ENCODE results near the gene TMEM201.

DNA sequence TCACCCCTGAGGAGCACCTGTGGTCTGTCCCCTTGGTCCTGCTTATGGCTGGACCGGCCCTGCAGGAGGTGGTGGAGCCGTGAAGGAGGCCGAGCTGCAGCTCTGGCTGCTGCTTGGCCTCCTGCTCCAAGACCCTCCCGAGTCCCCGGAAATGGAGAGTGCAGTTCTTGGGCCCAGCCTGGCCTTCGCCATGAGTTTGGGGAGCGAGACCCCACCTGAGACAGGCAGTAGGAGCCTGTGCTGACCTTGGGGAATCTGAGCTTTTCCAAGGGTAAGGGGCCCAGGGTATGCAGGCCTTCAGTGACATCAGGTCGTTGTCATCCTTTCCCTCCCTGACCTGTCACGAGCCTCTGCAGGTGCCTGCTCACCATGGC lies 14.1 kb downstream of the TMEM201 start:
- TF ChIP-seq, protein P1, sequence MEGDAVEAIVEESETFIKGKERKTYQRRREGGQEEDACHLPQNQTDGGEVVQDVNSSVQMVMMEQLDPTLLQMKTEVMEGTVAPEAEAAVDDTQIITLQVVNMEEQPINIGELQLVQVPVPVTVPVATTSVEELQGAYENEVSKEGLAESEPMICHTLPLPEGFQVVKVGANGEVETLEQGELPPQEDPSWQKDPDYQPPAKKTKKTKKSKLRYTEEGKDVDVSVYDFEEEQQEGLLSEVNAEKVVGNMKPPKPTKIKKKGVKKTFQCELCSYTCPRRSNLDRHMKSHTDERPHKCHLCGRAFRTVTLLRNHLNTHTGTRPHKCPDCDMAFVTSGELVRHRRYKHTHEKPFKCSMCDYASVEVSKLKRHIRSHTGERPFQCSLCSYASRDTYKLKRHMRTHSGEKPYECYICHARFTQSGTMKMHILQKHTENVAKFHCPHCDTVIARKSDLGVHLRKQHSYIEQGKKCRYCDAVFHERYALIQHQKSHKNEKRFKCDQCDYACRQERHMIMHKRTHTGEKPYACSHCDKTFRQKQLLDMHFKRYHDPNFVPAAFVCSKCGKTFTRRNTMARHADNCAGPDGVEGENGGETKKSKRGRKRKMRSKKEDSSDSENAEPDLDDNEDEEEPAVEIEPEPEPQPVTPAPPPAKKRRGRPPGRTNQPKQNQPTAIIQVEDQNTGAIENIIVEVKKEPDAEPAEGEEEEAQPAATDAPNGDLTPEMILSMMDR (IDR thresholded peaks at IDR 0.05; ENCODE audit: borderline replicate concordance, extremely low read depth, low read length, poor library complexity, severe bottlenecking), result no peak
- no peak for TF ChIP-seq EZH2 (IDR thresholded peaks at IDR 0.05; ENCODE audit: borderline replicate concordance, low read depth, low read length, severe bottlenecking)

Data from DND-41 (cell line).